ENCODE measurements around the gene LOXL1. TPM values are rescaled to one million over a fixed set of nuclear protein-coding genes. Genes with fewer than 3 reads are reported as not detected.

Gene LOXL1
- total RNA-seq, 1 donor from 2014 or later, result 5.3 TPM

DNA sequence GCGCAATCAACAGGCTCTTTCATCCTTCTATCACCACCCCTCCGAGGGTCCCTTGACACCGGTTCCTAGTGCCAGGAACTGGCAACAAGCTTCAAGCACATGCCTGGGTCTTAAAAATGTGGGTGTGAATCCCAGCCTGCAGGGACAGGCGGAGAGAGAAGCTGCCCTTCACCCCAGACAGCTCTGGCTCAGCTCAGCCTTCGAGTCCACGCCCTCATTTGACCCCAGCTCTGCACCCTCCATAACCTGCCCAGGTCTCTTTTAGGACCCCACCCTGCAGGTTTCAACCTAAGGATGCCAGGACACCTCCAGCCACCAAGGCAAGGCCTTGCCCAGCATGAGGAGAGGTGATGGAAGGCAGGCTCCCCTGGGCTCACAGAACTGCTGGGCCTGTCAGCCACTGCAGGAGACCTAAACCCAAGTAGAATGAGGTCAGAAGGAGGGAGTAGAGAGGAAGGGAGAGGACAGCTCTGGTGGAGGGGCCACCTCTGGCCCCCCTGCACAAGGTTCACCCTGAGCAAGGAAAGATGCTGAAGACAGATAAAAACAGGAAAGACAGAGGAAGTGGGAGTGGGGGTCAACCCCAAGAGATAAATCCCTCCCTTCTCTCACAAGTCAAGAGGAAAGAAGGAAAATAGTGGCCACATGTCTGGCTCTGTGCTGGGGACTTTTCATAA lies 2.6 kb upstream of the LOXL1 start:
- no peak for DNase-seq (ENCODE audit: low read depth)
- TF ChIP-seq, protein P1, sequence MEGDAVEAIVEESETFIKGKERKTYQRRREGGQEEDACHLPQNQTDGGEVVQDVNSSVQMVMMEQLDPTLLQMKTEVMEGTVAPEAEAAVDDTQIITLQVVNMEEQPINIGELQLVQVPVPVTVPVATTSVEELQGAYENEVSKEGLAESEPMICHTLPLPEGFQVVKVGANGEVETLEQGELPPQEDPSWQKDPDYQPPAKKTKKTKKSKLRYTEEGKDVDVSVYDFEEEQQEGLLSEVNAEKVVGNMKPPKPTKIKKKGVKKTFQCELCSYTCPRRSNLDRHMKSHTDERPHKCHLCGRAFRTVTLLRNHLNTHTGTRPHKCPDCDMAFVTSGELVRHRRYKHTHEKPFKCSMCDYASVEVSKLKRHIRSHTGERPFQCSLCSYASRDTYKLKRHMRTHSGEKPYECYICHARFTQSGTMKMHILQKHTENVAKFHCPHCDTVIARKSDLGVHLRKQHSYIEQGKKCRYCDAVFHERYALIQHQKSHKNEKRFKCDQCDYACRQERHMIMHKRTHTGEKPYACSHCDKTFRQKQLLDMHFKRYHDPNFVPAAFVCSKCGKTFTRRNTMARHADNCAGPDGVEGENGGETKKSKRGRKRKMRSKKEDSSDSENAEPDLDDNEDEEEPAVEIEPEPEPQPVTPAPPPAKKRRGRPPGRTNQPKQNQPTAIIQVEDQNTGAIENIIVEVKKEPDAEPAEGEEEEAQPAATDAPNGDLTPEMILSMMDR (IDR thresholded peaks at IDR 0.05; ENCODE audit: insufficient read depth, low read length, severe bottlenecking), result no peak
- Histone ChIP-seq H3K4me3 (ENCODE audit: low read depth, low read length) (no peak overlapping the region), H3K27me3 (ENCODE audit: control insufficient read depth, insufficient read depth, low read length) (no peaks in the 10 kb centered on the region), H3K36me3 (ENCODE audit: control insufficient read depth, insufficient read depth, low read length) (no peaks in the 10 kb centered on the region)
- FAIRE-seq, result no peak

- FAIRE-seq, result peak; percentile 28
- DNase-seq (ENCODE audit: low read depth), result peak; percentile 75
These were observed 1.9 kb upstream of the LOXL1 start for GRCh38 chr15:73924171-73924921.

GRCh38 chr15:73925848-73926218 lies 429 bp upstream of the LOXL1 start:
- H3K27me3 ChIP-seq (ENCODE audit: control insufficient read depth, insufficient read depth, low read length), result no peaks in the 10 kb centered on the region
- TF ChIP-seq, protein P1 (IDR thresholded peaks at IDR 0.05; ENCODE audit: insufficient read depth, low read length, severe bottlenecking), result no peak
- FAIRE-seq (no peak), DNase-seq (ENCODE audit: low read depth) (no peak)
- no peak overlapping the region for H3K4me3 ChIP-seq (ENCODE audit: low read depth, low read length)
- no peaks in the 10 kb centered on the region for H3K36me3 ChIP-seq (ENCODE audit: control insufficient read depth, insufficient read depth, low read length)

More at GRCh38 chr15:73924171-73924921, 1.9 kb upstream of the LOXL1 start:
- no peaks in the 10 kb centered on the region for H3K27me3 ChIP-seq (ENCODE audit: control insufficient read depth, insufficient read depth, low read length)
- no peak overlapping the region for H3K4me3 ChIP-seq (ENCODE audit: low read depth, low read length)
- H3K36me3 ChIP-seq (ENCODE audit: control insufficient read depth, insufficient read depth, low read length), result no peaks in the 10 kb centered on the region
- TF ChIP-seq, protein P1 (IDR thresholded peaks at IDR 0.05; ENCODE audit: insufficient read depth, low read length, severe bottlenecking), result no peak

DNA sequence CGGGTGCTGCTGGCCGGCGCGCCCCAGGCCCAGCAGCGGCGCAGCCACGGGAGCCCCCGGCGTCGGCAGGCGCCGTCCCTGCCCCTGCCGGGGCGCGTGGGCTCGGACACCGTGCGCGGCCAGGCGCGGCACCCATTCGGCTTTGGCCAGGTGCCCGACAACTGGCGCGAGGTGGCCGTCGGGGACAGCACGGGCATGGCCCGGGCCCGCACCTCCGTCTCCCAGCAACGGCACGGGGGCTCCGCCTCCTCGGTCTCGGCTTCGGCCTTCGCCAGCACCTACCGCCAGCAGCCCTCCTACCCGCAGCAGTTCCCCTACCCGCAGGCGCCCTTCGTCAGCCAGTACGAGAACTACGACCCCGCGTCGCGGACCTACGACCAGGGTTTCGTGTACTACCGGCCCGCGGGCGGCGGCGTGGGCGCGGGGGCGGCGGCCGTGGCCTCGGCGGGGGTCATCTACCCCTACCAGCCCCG lies 777 bp downstream of the LOXL1 start:
- Histone ChIP-seq H3K27me3 (ENCODE audit: control insufficient read depth, insufficient read depth, low read length) (no peaks in the 10 kb centered on the region), H3K36me3 (ENCODE audit: control insufficient read depth, insufficient read depth, low read length) (no peaks in the 10 kb centered on the region), H3K4me3 (ENCODE audit: low read depth, low read length) (peak overlapping the region; percentile 53)
- no peak for DNase-seq (ENCODE audit: low read depth)
- FAIRE-seq, result no peak
- TF ChIP-seq, protein P1 (IDR thresholded peaks at IDR 0.05; ENCODE audit: insufficient read depth, low read length, severe bottlenecking), result no peak

DNA sequence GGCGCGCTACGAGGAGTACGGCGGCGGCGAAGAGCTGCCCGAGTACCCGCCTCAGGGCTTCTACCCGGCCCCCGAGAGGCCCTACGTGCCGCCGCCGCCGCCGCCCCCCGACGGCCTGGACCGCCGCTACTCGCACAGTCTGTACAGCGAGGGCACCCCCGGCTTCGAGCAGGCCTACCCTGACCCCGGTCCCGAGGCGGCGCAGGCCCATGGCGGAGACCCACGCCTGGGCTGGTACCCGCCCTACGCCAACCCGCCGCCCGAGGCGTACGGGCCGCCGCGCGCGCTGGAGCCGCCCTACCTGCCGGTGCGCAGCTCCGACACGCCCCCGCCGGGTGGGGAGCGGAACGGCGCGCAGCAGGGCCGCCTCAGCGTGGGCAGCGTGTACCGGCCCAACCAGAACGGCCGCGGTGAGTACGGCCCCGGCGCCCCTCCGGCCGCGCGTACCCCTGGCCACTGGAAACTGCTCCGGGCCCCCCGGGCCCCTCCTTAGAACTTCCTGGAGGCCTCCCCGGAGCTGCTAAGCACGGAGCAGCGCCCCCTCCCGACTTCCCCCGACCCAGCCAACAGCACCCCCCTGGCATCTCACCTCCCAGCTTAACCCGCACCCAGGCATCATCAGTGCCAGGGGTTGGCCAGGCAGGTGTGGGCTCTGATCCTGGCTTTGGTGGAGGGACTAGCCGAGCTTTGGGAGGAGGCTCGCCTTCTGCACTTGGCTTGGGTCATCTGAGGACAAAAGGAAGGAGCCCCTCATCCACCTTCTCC lies 1.4 kb downstream of the LOXL1 start:
- FAIRE-seq, result no peak
- DNase-seq (ENCODE audit: low read depth), result no peak

More for the DNA sequence above, 1.4 kb downstream of the LOXL1 start:
- TF ChIP-seq, protein P1 (IDR thresholded peaks at IDR 0.05; ENCODE audit: insufficient read depth, low read length, severe bottlenecking), result peak; percentile 66
- peak overlapping the region; percentile 53 for H3K4me3 ChIP-seq (ENCODE audit: low read depth, low read length)
- H3K27me3 ChIP-seq (ENCODE audit: control insufficient read depth, insufficient read depth, low read length), result no peaks in the 10 kb centered on the region
- no peaks in the 10 kb centered on the region for H3K36me3 ChIP-seq (ENCODE audit: control insufficient read depth, insufficient read depth, low read length)
